Endodermal cell (in vitro differentiated cells): ENCODE measurements around the gene ITGA6. TPM values are rescaled to one million over a fixed set of nuclear protein-coding genes. Genes with fewer than 3 reads are reported as not detected.

Source experiments
- DNase-seq: peaks from one replicate; pipeline ENCODE4 v3.0.0-alpha.2; 2017
- H3K27ac ChIP-seq: 2 replicates; pipeline ENCODE4 v1.5.1; 2013; ENCODE audit warnings: mild to moderate bottlenecking, low read depth, low read length, moderate library complexity
- H3K27me3 ChIP-seq: 2 replicates; pipeline ENCODE4 v1.6.1; 2013; ENCODE audit warnings: mild to moderate bottlenecking, low read length, moderate library complexity; ENCODE audit not compliant: insufficient read depth, control insufficient read depth, poor library complexity, severe bottlenecking
- H3K36me3 ChIP-seq: 2 replicates; pipeline ENCODE4 v1.7.0; 2013; ENCODE audit warnings: mild to moderate bottlenecking, low read length, moderate library complexity; ENCODE audit not compliant: control insufficient read depth, insufficient read depth
- H3K4me1 ChIP-seq: one replicate; pipeline ENCODE4 v1.7.0; 2013; ENCODE audit warnings: low read length; ENCODE audit not compliant: control insufficient read depth, insufficient read depth
- H3K4me3 ChIP-seq: 2 replicates; pipeline ENCODE4 v1.5.1; 2013; ENCODE audit warnings: mild to moderate bottlenecking, low read length, moderate library complexity
- H3K9ac ChIP-seq: 2 replicates; pipeline ENCODE4 v1.6.1; 2013; ENCODE audit warnings: mild to moderate bottlenecking, low read length, moderate library complexity; ENCODE audit not compliant: poor library complexity, severe bottlenecking; ENCODE audit errors: extremely low read depth
- H3K9me3 ChIP-seq: 2 replicates; pipeline ENCODE4 v1.6.1; 2013; ENCODE audit warnings: mild to moderate bottlenecking, low read length, moderate library complexity; ENCODE audit not compliant: control insufficient read depth
- H3K27ac Mint-ChIP-seq: 2 replicates; pipeline ENCODE4 v1.8.0; 2020; ENCODE audit warnings: mixed read lengths
- H3K27me3 Mint-ChIP-seq: 2 replicates; pipeline ENCODE4 v1.8.0; 2021; ENCODE audit warnings: mild to moderate bottlenecking, mixed read lengths; ENCODE audit not compliant: insufficient read depth
- H3K36me3 Mint-ChIP-seq: 2 replicates; pipeline ENCODE4 v1.8.0; 2020; ENCODE audit warnings: low read depth, mixed read lengths
- H3K4me1 Mint-ChIP-seq: 2 replicates; pipeline ENCODE4 v1.8.0; 2020; ENCODE audit warnings: mixed read lengths
- H3K4me3 Mint-ChIP-seq: 2 replicates; pipeline ENCODE4 v1.8.0; 2020; ENCODE audit warnings: mild to moderate bottlenecking, moderate library complexity, mixed read lengths
- H3K9me3 Mint-ChIP-seq: 2 replicates; pipeline ENCODE4 v1.8.0; 2020; ENCODE audit warnings: mild to moderate bottlenecking, mixed read lengths
- CTCF ChIP-seq: fragments of 200-600 bp; sonication (generic); conservative IDR thresholded peaks from 2 replicates; pipeline ENCODE4 v1.5.0; 2021; ENCODE audit warnings: antibody characterized with exemption, mild to moderate bottlenecking
- WGBS, 2 experiments: methylation state at CpG; one replicate each; pipeline versions ENCODE4 v1.1.5 to v1.1.7; 2013; ENCODE audit warnings: missing lambda C conversion rate in 2 of 2, mixed read lengths in 1 of 2; ENCODE audit not compliant: insufficient coverage in 1 of 2, insufficient read length in 1 of 2; 5-methylcytosine and 5-hydroxymethylcytosine counted together
- total RNA-seq, 2 donors: library from RNA; stranded (reverse); fragmentation: NEBNext Ultra II Directional in 1 of 2; extraction: Animal tissue kit (Norgen Biotek cat#: 25700) in 1 of 2; gene quantifications; 2 replicates in 1 of 2; 3 replicates in 1 of 2; pipeline ENCODE4 v1.2.1, GENCODE V29; 2021

The ITGA6 gene
- total RNA-seq, 2 donors from 2014 or later, result 35.8 to 45.7 TPM

- Histone ChIP-seq H3K36me3 (peaks cover 19% of the 10 kb centered on the region), H3K4me1 (no peaks in the 10 kb centered on the region), H3K27ac (peak overlapping the region; percentile 28), H3K9me3 (no peaks in the 10 kb centered on the region), H3K9ac (no peak overlapping the region), H3K4me3 (no peak overlapping the region), H3K27me3 (no peaks in the 10 kb centered on the region)
- H3K4me1 Mint-ChIP-seq, result peaks cover 2% of the 10 kb centered on the region
- peaks cover 6% of the 10 kb centered on the region for H3K36me3 Mint-ChIP-seq
- WGBS, 2 experiments, result 76 to 88% methylated on average over 12 of the region's 12 CpGs
- no peak overlapping the region for H3K27ac Mint-ChIP-seq
- no peak for TF ChIP-seq CTCF
- H3K9me3 Mint-ChIP-seq, result no peaks in the 10 kb centered on the region
- no peaks in the 10 kb centered on the region for H3K27me3 Mint-ChIP-seq
- no peak overlapping the region for H3K4me3 Mint-ChIP-seq
- no peak for DNase-seq
These were observed 45.2 kb downstream of the ITGA6 start for GRCh38 chr2:172472446-172473033.

- Histone ChIP-seq H3K4me1 (no peaks in the 10 kb centered on the region), H3K9ac (no peak overlapping the region), H3K27me3 (no peaks in the 10 kb centered on the region), H3K36me3 (peaks cover 19% of the 10 kb centered on the region), H3K27ac (no peak overlapping the region), H3K9me3 (no peaks in the 10 kb centered on the region), H3K4me3 (no peak overlapping the region)
- H3K27ac Mint-ChIP-seq, result no peak overlapping the region
- H3K4me1 Mint-ChIP-seq, result peaks cover 2% of the 10 kb centered on the region
- no peaks in the 10 kb centered on the region for H3K9me3 Mint-ChIP-seq
- DNase-seq, result no peak
- TF ChIP-seq CTCF, result no peak
- H3K27me3 Mint-ChIP-seq, result no peaks in the 10 kb centered on the region
- H3K36me3 Mint-ChIP-seq, result peaks cover 6% of the 10 kb centered on the region
- H3K4me3 Mint-ChIP-seq, result no peak overlapping the region
These were observed 45.8 kb downstream of the ITGA6 start for GRCh38 chr2:172473167-172473566.

- Histone ChIP-seq H3K4me1 (no peaks in the 10 kb centered on the region), H3K27ac (no peak overlapping the region), H3K4me3 (no peak overlapping the region), H3K9me3 (no peaks in the 10 kb centered on the region), H3K9ac (no peak overlapping the region), H3K36me3 (peaks cover 8% of the 10 kb centered on the region), H3K27me3 (no peaks in the 10 kb centered on the region)
- H3K4me3 Mint-ChIP-seq, result no peak overlapping the region
- peak; percentile 52 for DNase-seq
- 84 to 92% methylated on average over 5 to 8 of the region's 8 CpGs for WGBS, 2 experiments
- no peak overlapping the region for H3K27ac Mint-ChIP-seq
- no peaks in the 10 kb centered on the region for H3K4me1 Mint-ChIP-seq
- TF ChIP-seq CTCF, result peak; percentile 52
- peaks cover 6% of the 10 kb centered on the region for H3K36me3 Mint-ChIP-seq
- H3K9me3 Mint-ChIP-seq, result no peaks in the 10 kb centered on the region
- H3K27me3 Mint-ChIP-seq, result no peaks in the 10 kb centered on the region
These were observed 51.0 kb downstream of the ITGA6 start for GRCh38 chr2:172478353-172478752.
